Transverse colon (tissue), 4 donors: ENCODE data around the gene ADD3. TPM values are rescaled to one million over a fixed set of nuclear protein-coding genes. Genes with fewer than 3 reads are reported as not detected.

Experiments used
- DNase-seq: peaks from one replicate; pipeline ENCODE4 v3.0.0-alpha.2; 2019
- H3K27ac ChIP-seq, 4 donors: fragments of 200-600 bp; sonication (generic); 2 replicates each; pipeline ENCODE4 v1.5.1; 2016 to 2018; ENCODE audit warnings: inconsistent platforms in 4 of 4
- H3K27me3 ChIP-seq: fragments of 200-600 bp; sonication (generic); 2 replicates; pipeline ENCODE4 v1.5.1; 2017; ENCODE audit warnings: inconsistent platforms
- H3K36me3 ChIP-seq, 4 donors: fragments of 200-600 bp; sonication (generic); 2 replicates each; pipeline ENCODE4 v1.5.1; 2017 to 2019; ENCODE audit warnings: inconsistent platforms in 4 of 4
- H3K4me1 ChIP-seq, 4 donors: fragments of 200-600 bp; sonication (generic); 2 replicates each; pipeline ENCODE4 v1.5.1; 2017 to 2020; ENCODE audit warnings: inconsistent platforms in 4 of 4
- H3K4me3 ChIP-seq, 4 donors: fragments of 200-600 bp; sonication (generic); 1 replicate in 1 of 4; 2 replicates in 3 of 4; pipeline versions ENCODE4 v1.5.1 to v1.6.1; 2017 to 2019; ENCODE audit warnings: inconsistent platforms in 4 of 4
- H3K9me3 ChIP-seq, 2 donors: fragments of 200-600 bp; sonication (generic); 2 replicates each; pipeline ENCODE4 v1.5.1; 2017 to 2019; ENCODE audit warnings: inconsistent platforms in 2 of 2
- CTCF ChIP-seq, 5 experiments: fragments of 200-600 bp in 3 of 5; fragments of 450-650 bp in 2 of 5; sonication (generic) in 3 of 5; IDR thresholded peaks; 1 replicate in 2 of 5; 2 replicates in 3 of 5; pipeline ENCODE4 v1.5.1; 2016 to 2017; ENCODE audit warnings: antibody characterized with exemption in 5 of 5, inconsistent platforms in 3 of 5, mild to moderate bottlenecking in 2 of 5, moderate library complexity in 1 of 5
- EP300 ChIP-seq: sonication (generic); formaldehyde crosslinking; IDR thresholded peaks from one replicate; pipeline ENCODE4 v1.6.1; 2017; ENCODE audit warnings: antibody characterized with exemption, low read depth
- POLR2A ChIP-seq: fragments of 450-650 bp; IDR thresholded peaks from one replicate; pipeline ENCODE4 v1.6.1; 2016; ENCODE audit warnings: antibody characterized with exemption, mild to moderate bottlenecking, moderate library complexity
- POLR2AphosphoS5 ChIP-seq, 3 donors: sonication (generic); formaldehyde crosslinking; IDR thresholded peaks; one replicate each; pipeline ENCODE4 v1.6.1; 2016; ENCODE audit warnings: antibody characterized with exemption in 3 of 3
- WGBS, 2 donors: methylation state at CpG; one replicate each; pipeline ENCODE4 v1.1.5; 2018; ENCODE audit warnings: low coverage in 1 of 2; 5-methylcytosine and 5-hydroxymethylcytosine counted together
- in situ Hi-C, 4 donors: fragments of 200-750 bp; cut with MboI; loops; one replicate each; pipeline versions ENCODE4 v1.15.0 to v1.15.1; 2017; ENCODE audit warnings: low sequenced_read_pairs in 3 of 4, low pct_ligation_motif_present in 1 of 4, low pct_unique_long_range_greater_than_20kb in 1 of 4
- intact Hi-C: fragments of 100-400 bp; cut with DNase I; formaldehyde crosslinking; loops from one replicate; pipeline ENCODE4 v1.15.1; 2023; ENCODE audit warnings: low total_unique reads
- total RNA-seq, 4 donors: library from RNA; depleted of rRNA; stranded (reverse); fragments of >200 nt; gene quantifications; one replicate each; pipeline ENCODE4 v1.1.0, GENCODE V29; 2016

ADD3 gene
- total RNA-seq, 4 donors from 2014 or later: 175 to 342 (median 258) TPM

GRCh38 chr10:110141871-110142635 is 134.3 kb downstream of the ADD3 start:
- peak; percentile 66 for DNase-seq
- TF ChIP-seq POLR2AphosphoS5 (IDR thresholded peaks at IDR 0.05): no peak
- no peak for TF ChIP-seq CTCF (IDR thresholded peaks at IDR 0.05)
- no peak for TF ChIP-seq POLR2A
- TF ChIP-seq EP300: no peak
- no peak overlapping the region for H3K4me3 ChIP-seq
- peak overlapping the region in 3 of 4 donors; percentile 68 to 77 (median 69) for H3K27ac ChIP-seq
- H3K27me3 ChIP-seq: no peaks in the 10 kb centered on the region
- no peaks in the 10 kb centered on the region for H3K36me3 ChIP-seq
- intact Hi-C loops (no loop called here), in situ Hi-C loops (loop anchor here in 2 of 4 donors (5.0 to 25.0 kb wide), 2 partner anchors 75 to 420 kb away; partner anchors contain the start of gene SMC3 (in 1 of the 2))
- peaks cover 9 to 39% (median 25%) of the 10 kb centered on the region in 4 donors for H3K4me1 ChIP-seq
- WGBS, 2 donors: 68 to 81% methylated on average over 3 to 9 of the region's 9 CpGs
- H3K9me3 ChIP-seq: no peaks in the 10 kb centered on the region

GRCh38 chr10:110142965-110143364 is 135.2 kb downstream of the ADD3 start:
- 79 to 100% methylated on average over 1 to 6 of the region's 6 CpGs for WGBS, 2 donors
- in situ Hi-C loops: loop anchor here in 2 of 4 donors (5.0 to 25.0 kb wide), 2 partner anchors 74 to 419 kb away; partner anchors contain the start of gene SMC3 (in 1 of the 2)
- Histone ChIP-seq H3K9me3 (no peaks in the 10 kb centered on the region), H3K36me3 (no peaks in the 10 kb centered on the region), H3K4me3 (no peak overlapping the region), H3K27me3 (no peaks in the 10 kb centered on the region), H3K27ac (no peak overlapping the region), H3K4me1 (peaks cover 6 to 31% (median 19%) of the 10 kb centered on the region in 4 donors)
- intact Hi-C loops: no loop called here
- no peak for DNase-seq
- no peak for TF ChIP-seq EP300
- TF ChIP-seq CTCF (IDR thresholded peaks at IDR 0.05): no peak
- no peak for TF ChIP-seq POLR2AphosphoS5 (IDR thresholded peaks at IDR 0.05)

- in situ Hi-C loops: loop anchor here in 2 of 4 donors (5.0 to 25.0 kb wide), 2 partner anchors 73 to 418 kb away; partner anchors contain the start of gene SMC3 (in 1 of the 2)
Measured at GRCh38 chr10:110144507-110144906, 136.7 kb downstream of the ADD3 start.

More at GRCh38 chr10:110144507-110144906, 136.7 kb downstream of the ADD3 start:
- Histone ChIP-seq H3K36me3 (no peaks in the 10 kb centered on the region), H3K27ac (no peak overlapping the region), H3K4me1 (peaks cover 2 to 23% (median 16%) of the 10 kb centered on the region in 4 donors), H3K9me3 (no peaks in the 10 kb centered on the region), H3K27me3 (no peaks in the 10 kb centered on the region), H3K4me3 (no peak overlapping the region)
- 68 to 91% methylated on average over 1 of the region's 1 CpG for WGBS, 2 donors
- TF ChIP-seq POLR2A (no peak), EP300 (no peak), POLR2AphosphoS5 (IDR thresholded peaks at IDR 0.05) (no peak), CTCF (IDR thresholded peaks at IDR 0.05) (no peak)
- no peak for DNase-seq
- intact Hi-C loops: no loop called here
